Effector memory CD8-positive, alpha-beta T cell (primary cell): ENCODE results near the gene MRPL53.

ENCODE experiments used
- ATAC-seq: fragments of 150-1000 bp; cut with Tn5 transposase; replicated peaks from 2 replicates; pipeline ENCODE4 v1.10.0; 2021; ENCODE audit warnings: mild to moderate bottlenecking, moderate library complexity
- DNase-seq, 3 experiments: peaks; one replicate each; pipeline ENCODE4 v3.0.0; 2021
- H3K27ac Mint-ChIP-seq, 2 donors: one replicate each; pipeline ENCODE4 v1.8.0; 2022; ENCODE audit warnings: mild to moderate bottlenecking in 2 of 2, mixed read lengths in 2 of 2, moderate library complexity in 2 of 2
- H3K27me3 Mint-ChIP-seq, 2 donors: one replicate each; pipeline ENCODE4 v1.8.0; 2022; ENCODE audit warnings: mixed read lengths in 2 of 2
- H3K36me3 Mint-ChIP-seq: one replicate; pipeline ENCODE4 v1.8.0; 2022; ENCODE audit warnings: mild to moderate bottlenecking, moderate library complexity, mixed read lengths; ENCODE audit not compliant: insufficient read depth
- H3K4me1 Mint-ChIP-seq, 2 donors: one replicate each; pipeline ENCODE4 v1.8.0; 2022; ENCODE audit warnings: low read depth in 2 of 2, mixed read lengths in 2 of 2
- H3K4me3 Mint-ChIP-seq, 2 donors: one replicate each; pipeline ENCODE4 v1.8.0; 2022; ENCODE audit warnings: mild to moderate bottlenecking in 2 of 2, mixed read lengths in 2 of 2, moderate library complexity in 2 of 2
- H3K9me3 Mint-ChIP-seq, 2 donors: one replicate each; pipeline ENCODE4 v1.8.0; 2022; ENCODE audit warnings: mixed read lengths in 2 of 2
- total RNA-seq, 9 experiments: gene quantifications; one replicate each; lab custom pipeline; 2026; lab: John Stamatoyannopoulos, UW

The MRPL53 gene
- total RNA-seq, result 0 to 0.12 (median 0) reads per million in 9 experiments

GRCh38 chr2:74472086-74472944 lies at the start of gene MRPL53:
Gene MRPL53, minus strand, starts transcription at chr2:74472680. Its CDS starts 20 bp downstream, at chr2:74472660.
- Mint-ChIP-seq H3K9me3 (no peaks in the 10 kb centered on the region), H3K27ac (peak within 1 kb of the TSS; percentile 96 to 99), H3K4me3 (peak within 1 kb of the TSS; percentile 88 to 97), H3K4me1 (peaks cover 18% of the 10 kb centered on the region in 2 donors), H3K27me3 (no peaks in the 10 kb centered on the region), H3K36me3 (peaks cover 41% of the 10 kb centered on the region)
- ATAC-seq, result peak; percentile 95
- DNase-seq, result peak; percentile 96 to 98 (median 97)

DNA sequence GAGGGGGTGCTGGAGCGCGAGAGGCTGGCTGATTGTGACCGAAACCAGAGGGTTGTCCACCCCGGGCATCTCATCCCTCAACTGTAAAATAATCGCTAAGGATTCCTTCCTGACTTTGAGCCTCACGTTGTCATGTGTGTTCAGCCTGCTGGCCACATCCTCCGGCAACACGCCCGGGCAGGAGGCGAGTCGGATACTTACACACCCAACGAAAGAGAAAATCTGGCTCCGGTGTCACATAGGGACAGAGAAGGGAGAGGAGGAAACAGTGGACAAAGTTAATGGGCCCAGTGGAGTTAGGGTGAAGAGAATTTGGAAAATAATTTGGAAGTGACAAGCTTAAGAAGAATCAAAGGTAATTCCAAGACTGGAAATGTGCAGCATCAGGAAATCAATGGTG lies 44.2 kb upstream of the MRPL53 start:
- Mint-ChIP-seq H3K4me3 (peak overlapping the region; percentile 72), H3K27me3 (peaks cover 66 to 92% of the 10 kb centered on the region in 2 donors), H3K27ac (no peak overlapping the region), H3K4me1 (peaks cover 9 to 24% of the 10 kb centered on the region in 2 donors), H3K9me3 (no peaks in the 10 kb centered on the region), H3K36me3 (peaks cover 12% of the 10 kb centered on the region)
- no peak for ATAC-seq
- no peak for DNase-seq

DNA sequence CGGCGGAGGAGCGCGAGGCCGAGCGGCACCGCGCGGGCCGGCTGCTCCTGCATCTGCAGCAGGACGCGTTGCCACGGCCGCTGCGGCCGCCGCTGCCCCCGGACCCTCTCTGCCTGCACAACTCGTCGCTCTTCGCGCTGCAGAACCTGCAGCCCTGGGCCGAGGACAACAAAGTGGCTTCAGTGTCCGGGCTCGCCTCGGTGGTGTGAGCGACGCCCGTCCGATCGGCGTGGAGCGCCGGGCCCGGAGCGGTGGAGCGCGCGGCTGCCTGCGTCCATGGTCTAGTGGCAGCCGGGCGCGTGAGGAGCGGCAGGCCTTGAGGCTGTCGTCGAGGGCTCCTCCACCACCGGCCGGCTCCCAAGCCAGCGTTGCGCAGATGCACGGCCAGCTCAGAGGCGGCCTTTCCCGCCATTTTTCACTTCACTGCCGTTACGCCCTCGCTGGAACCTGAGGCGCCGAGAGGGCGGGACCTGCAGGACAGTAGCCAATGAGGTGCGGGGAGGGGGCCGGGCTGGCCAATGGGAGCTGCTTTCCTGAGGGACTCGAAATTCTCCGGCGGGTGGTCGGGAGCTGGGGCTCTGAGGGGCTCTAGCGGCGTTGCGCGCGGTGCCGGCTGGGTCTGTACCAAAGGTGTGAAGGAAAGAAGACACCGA lies 43.6 kb upstream of the MRPL53 start:
- ATAC-seq (peak; percentile 74), DNase-seq (peak in 2 of 3 experiments; percentile 45 to 46)
- Mint-ChIP-seq H3K4me3 (peak overlapping the region; percentile 72), H3K4me1 (peaks cover 9 to 24% of the 10 kb centered on the region in 2 donors), H3K36me3 (peaks cover 12% of the 10 kb centered on the region), H3K27ac (no peak overlapping the region), H3K9me3 (no peaks in the 10 kb centered on the region), H3K27me3 (peaks cover 64 to 93% of the 10 kb centered on the region in 2 donors)

DNA sequence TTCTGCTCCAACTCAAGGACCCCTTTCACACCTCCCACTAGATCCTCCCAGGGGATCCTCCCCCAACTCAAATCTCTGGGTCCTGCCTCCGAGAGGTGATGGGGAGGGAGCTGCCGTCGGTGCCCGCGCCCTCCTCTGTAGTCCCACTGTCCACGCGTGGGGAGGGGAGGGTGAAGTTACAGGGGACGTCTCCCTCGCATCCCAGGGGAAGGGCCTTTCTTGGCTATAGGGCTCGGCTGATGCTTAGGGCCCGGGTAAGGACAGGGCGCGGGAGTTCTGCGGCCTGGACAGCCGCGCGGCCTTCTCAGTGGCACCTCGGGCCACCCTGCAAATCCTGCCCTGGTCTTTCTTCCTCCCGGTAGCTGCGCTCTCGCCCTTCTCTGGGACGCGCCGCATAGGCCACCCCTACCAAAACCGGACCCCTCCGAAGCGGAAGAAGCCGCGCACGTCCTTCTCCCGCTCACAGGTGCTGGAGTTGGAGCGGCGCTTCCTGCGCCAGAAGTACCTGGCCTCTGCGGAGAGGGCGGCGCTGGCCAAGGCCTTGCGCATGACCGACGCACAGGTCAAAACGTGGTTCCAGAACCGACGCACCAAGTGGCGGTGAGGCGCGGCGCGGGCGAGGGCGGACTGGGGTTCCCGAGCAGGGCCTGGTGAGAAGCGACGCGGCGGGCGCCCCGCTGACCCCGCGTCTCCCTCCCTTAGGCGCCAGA lies 42.9 kb upstream of the MRPL53 start:
- peak overlapping the region; percentile 72 for H3K4me3 Mint-ChIP-seq
- H3K36me3 Mint-ChIP-seq, result peaks cover 12% of the 10 kb centered on the region
- peak overlapping the region in 1 of 2 donors; percentile 59 for H3K27ac Mint-ChIP-seq
- no peaks in the 10 kb centered on the region for H3K9me3 Mint-ChIP-seq
- DNase-seq (no peak), ATAC-seq (peak; percentile 12)
- peaks cover 9 to 24% of the 10 kb centered on the region in 2 donors for H3K4me1 Mint-ChIP-seq
- H3K27me3 Mint-ChIP-seq, result peaks cover 57 to 90% of the 10 kb centered on the region in 2 donors

DNA sequence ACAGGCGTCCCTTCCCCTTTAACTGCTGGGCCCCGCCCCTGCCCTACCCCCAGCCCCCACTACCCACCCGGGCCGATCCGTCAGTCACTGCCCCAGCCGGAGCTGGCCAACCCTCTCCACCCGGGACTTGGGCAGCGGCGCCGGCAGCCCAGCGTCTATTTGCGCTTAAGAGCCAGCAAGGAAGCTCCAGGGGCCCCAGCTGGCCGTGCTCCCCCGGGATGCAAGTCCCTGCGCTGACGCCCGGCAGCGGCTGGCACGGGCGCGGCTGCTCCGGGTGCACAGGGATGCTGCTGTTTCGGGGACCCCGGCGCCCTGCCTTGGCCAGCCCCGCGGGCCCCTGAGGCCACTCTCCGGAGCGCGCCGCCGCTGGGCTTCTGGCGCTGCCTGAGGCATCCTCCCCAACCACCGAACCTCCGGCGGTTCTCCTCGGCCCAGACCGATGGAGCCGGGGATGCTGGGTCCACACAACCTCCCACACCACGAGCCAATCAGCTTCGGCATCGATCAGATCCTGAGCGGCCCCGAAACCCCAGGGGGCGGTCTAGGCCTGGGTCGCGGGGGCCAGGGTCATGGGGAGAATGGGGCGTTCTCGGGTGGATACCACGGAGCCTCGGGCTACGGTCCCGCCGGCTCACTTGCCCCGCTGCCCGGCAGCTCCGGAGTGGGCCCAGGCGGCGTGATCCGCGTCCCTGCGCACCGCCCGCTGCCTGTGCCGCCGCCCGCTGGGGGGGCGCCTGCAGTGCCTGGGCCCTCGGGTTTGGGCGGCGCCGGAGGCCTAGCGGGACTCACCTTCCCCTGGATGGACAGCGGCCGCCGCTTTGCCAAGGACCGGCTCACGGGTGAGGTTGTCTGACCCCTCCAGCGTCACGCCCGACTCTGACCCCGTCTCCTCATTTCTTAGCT lies 42.1 kb upstream of the MRPL53 start, which contains the start of gene TLX2:
Gene TLX2, plus strand, starts transcription at position 83 of the 903 bp plus-strand sequence. Its CDS starts 357 bp downstream, at position 440.
- peaks cover 12% of the 10 kb centered on the region for H3K36me3 Mint-ChIP-seq
- H3K9me3 Mint-ChIP-seq, result no peaks in the 10 kb centered on the region
- peak within 1 kb of the TSS in 1 of 2 donors; percentile 59 for H3K27ac Mint-ChIP-seq
- ATAC-seq (peak; percentile 32), DNase-seq (no peak)
- peaks cover 49 to 82% of the 10 kb centered on the region in 2 donors for H3K27me3 Mint-ChIP-seq
- H3K4me3 Mint-ChIP-seq, result peak within 1 kb of the TSS; percentile 72
- H3K4me1 Mint-ChIP-seq, result peaks cover 9 to 24% of the 10 kb centered on the region in 2 donors

DNA sequence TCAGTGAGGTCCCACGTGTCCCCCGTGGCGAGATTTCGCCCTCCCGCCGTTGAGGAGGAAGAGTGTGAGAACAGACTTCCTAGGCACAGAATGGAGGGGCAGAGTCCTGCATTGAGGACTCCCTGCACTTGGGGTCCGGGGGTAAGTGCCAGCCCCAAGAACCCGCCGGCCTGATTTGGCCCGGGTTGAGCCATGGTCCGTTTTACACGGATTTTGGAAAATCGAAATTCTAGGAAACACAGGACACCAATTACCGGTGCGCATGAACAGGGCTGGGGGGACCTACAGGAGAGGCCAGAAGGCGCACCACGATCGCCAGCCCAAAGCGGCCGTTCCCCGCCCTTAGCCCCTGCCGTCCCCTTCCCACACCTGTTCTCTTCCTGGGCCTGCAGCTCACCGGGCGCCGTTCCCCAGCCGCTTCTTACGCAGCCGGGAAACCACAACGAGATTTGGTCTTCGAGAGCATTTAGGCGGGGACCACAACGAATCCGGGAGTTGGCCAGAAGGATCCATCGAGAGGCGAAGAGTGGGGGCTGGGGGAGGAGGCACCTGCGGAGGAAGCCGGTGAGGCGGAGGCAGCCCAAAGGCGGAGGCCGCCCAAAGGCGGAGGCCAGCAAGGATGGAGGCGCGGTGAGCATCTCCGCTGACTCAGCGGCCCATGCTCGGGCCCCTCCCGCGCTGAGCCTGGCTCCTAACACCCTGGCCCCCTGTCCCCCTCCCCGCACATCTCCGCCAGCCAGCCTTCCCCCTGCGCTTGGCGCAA lies 41.3 kb upstream of the MRPL53 start:
- Mint-ChIP-seq H3K36me3 (peaks cover 12% of the 10 kb centered on the region), H3K27ac (no peak overlapping the region), H3K27me3 (peaks cover 41 to 73% of the 10 kb centered on the region in 2 donors), H3K4me1 (peaks cover 9 to 24% of the 10 kb centered on the region in 2 donors), H3K4me3 (peak overlapping the region; percentile 50 to 59), H3K9me3 (no peaks in the 10 kb centered on the region)
- DNase-seq (no peak), ATAC-seq (peak; percentile 15)

GRCh38 chr2:74512744-74513604 lies 40.5 kb upstream of the MRPL53 start:
- ATAC-seq (no peak), DNase-seq (no peak)
- peaks cover 16 to 31% of the 10 kb centered on the region in 2 donors for H3K4me1 Mint-ChIP-seq
- no peaks in the 10 kb centered on the region for H3K9me3 Mint-ChIP-seq
- H3K27ac Mint-ChIP-seq, result no peak overlapping the region
- peak overlapping the region; percentile 50 to 59 for H3K4me3 Mint-ChIP-seq
- peaks cover 33 to 65% of the 10 kb centered on the region in 2 donors for H3K27me3 Mint-ChIP-seq
- H3K36me3 Mint-ChIP-seq, result peaks cover 20% of the 10 kb centered on the region

- ATAC-seq (no peak), DNase-seq (no peak)
- no peak overlapping the region for H3K4me3 Mint-ChIP-seq
- peaks cover 23% of the 10 kb centered on the region for H3K36me3 Mint-ChIP-seq
- H3K9me3 Mint-ChIP-seq, result no peaks in the 10 kb centered on the region
- H3K27ac Mint-ChIP-seq, result no peak overlapping the region
- H3K4me1 Mint-ChIP-seq, result peaks cover 27 to 42% of the 10 kb centered on the region in 2 donors
- H3K27me3 Mint-ChIP-seq, result peaks cover 17 to 49% of the 10 kb centered on the region in 2 donors
Measured at GRCh38 chr2:74511104-74511989, 38.9 kb upstream of the MRPL53 start.

DNA sequence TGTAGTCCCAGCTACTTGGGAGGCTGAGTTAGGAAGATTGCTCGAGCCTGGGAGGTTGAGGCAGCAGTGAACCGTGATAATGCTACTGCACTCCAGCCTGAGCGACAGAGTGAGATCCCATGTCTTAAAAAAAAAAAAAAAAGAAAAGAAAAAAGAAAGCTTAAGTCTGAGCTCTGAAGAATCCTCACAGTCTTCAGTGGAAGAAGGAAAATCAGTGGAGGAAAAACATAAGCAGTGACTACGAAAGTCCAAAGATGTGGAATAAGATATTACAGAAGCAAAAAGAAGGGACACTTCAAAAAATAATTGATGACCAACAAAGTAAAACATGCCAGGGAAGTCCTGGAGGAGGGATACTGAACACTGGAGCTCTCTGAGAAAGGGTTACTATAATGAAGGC lies 37.8 kb upstream of the MRPL53 start:
- peaks cover 25 to 39% of the 10 kb centered on the region in 2 donors for H3K4me1 Mint-ChIP-seq
- no peak overlapping the region for H3K27ac Mint-ChIP-seq
- H3K4me3 Mint-ChIP-seq, result no peak overlapping the region
- ATAC-seq (no peak), DNase-seq (no peak)
- H3K9me3 Mint-ChIP-seq, result no peaks in the 10 kb centered on the region
- peaks cover 29% of the 10 kb centered on the region for H3K36me3 Mint-ChIP-seq
- peaks cover 10 to 39% of the 10 kb centered on the region in 2 donors for H3K27me3 Mint-ChIP-seq

DNA sequence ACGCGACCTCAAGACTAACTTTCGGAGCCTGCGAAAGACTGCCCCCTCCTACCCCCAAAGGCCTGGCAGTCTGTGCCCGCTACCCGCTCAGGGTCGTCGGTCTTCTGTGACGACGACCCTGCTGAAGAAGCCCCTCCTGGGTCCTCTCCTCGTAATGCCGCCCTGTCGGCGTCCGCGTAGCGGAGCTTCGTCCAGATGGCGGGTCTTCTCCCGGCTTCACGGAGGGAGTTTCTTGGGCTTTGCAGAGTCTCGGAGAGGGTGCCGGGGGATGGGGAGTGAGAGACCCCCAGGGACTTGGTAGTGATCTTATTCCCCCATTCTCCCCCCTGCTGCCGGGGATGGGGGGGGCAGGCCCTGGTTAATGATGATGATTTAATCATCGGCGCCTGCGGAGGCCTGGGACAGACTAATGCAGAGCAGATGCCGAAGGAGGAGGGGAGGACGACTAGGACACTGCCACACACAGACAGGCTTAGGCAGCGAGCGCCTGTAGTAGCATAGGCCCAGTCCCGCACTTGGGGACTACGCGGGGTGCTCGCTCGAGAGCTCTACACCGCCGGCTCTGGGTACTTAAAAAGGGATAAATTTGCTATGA lies 35.5 kb upstream of the MRPL53 start:
- H3K9me3 Mint-ChIP-seq, result no peaks in the 10 kb centered on the region
- peaks cover 42% of the 10 kb centered on the region for H3K36me3 Mint-ChIP-seq
- peak overlapping the region; percentile 93 to 97 for H3K4me3 Mint-ChIP-seq
- peak overlapping the region; percentile 99 for H3K27ac Mint-ChIP-seq
- H3K4me1 Mint-ChIP-seq, result peaks cover 35 to 38% of the 10 kb centered on the region in 2 donors
- H3K27me3 Mint-ChIP-seq, result peaks cover 5 to 38% of the 10 kb centered on the region in 2 donors
- DNase-seq (no peak), ATAC-seq (peak; percentile 8)
